ENCODE results near the gene ARHGEF11.

ARHGEF11 gene

DNA sequence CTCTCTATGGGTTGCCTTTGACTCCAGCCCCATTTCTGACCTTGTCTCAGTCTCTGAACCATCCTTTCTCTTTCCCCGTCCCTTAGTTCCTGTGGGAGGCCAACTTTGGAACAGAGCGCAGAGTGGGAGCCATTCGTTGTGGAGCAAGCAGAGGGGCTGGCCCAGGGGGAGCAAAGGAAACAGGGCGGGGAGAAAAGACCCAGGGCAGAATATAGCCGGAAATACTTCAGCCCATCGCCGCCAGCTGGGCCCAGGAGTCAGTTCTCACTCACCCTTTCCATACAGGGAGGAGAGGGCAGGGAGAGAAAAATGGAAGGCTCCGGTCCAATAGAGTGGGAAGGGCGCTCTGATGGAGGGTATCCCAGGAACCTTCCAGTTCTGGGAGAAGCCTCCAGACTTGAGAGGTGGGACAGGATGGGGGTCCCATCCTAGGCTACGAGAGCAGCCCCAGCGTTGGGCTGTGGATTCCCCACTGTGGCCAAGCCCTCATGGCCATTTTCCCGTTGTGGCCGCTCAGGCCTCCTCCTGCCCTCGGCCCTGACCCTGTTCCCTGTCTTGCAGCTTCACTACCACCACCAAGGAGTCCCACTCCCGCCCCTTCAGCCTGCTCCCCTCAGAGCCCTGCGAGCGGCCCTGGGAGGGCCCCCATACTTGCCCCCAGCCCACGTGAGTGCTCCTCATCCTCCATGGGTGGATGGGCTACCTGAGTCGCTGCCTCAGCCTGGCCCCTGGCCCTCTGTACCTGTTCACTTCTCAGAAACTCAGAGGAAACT is 141.2 kb downstream of the ARHGEF11 start:
- DNase-seq, result no peak

DNA sequence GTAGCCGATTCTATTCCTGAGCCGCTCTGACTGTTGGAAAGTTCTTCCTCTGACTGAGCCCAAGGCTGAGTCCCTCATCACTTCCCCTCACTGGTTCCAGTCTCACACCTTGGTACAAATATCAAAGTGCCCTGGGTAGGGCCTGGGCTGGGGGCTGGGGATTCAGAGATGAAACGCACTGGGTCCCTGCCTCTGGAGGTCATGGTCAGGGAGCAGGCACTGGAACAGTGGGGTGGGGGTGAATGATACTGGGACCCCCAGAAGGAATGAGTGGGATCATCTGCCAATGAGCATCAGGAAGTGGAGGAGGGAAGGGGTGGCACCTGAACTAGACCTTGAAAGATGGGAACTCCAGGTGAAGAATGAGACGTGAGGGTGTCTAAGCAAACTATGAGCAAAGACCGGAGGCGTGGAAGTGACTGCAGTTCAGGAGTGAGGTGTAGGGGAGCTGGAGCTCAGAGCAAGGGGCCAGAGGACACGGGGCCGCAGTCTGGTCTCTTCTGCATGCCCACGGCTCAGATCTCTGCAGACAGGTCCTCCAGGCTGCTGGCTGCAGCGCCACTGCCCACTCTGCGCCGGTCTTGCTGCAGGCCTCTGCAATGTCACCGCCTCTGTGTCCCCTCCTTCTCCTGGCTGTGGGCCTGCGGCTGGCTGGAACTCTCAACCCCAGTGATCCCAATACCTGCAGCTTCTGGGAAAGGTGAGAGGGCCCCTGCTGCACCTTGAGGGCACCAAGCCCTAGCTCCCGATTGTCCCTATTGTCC is 142.0 kb downstream of the ARHGEF11 start:
- DNase-seq, result no peak

DNA sequence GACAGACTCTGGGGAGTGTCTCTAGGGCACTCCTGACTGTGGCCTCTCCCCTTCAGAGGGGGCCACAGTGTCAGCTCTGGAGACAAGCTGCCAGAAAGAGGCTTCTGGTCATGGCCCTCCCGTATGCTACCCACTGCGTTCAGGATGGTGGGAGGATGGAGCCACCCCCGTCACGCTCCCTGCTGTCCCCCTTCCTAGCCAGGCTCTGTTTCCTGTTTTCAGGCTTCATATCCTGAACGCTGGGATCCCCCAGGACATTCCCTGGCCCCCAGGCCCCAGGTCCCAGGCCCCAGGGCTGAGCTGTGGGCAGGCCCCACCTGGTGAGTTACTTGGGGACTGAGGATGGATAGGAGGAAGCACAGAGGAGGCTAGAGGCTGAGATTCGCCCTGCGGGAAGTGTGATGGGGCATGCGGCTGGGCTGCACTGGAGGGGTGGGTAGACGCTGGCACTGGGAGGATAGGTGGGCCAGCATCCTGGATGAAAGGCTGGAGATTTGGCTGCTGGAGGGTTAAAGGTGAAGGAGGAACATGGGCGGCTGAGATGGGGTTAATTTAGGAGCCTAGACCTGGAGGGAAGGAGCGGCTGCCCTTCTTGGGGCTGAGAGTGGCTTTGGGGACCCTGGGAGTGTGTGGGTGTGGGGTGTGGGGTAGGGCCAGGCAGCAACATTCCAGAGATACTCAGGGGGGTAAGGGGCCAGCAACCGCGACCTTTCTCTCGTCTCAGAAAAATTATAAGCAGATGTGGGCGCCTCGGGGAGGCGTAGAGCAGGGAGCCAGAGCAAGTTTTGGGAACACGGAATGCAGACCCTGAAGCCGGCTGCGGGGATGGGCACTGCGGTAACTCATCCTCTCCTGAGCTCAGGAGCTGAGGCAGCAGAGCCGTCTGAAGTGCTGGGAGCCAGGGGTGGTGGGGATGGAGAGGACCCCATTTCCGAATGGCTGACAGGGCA is 143.3 kb downstream of the ARHGEF11 start:
- no peak for DNase-seq

DNA sequence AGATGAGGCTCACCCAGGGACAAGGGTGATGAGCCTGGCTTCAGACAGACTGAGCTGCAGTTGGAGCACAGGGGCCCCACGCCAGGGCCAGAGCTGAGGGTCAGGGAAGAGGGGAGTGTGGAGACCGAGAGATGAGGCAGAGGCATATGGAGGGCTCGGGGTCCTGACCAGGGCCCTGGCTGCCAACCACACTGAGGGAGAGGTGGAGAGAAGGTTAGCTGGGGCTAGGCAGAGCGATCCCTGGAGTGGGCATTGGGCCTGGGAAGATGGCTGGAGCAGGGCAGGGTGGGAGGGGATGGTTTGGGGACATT is 144.0 kb downstream of the ARHGEF11 start:
- no peak for DNase-seq

DNA sequence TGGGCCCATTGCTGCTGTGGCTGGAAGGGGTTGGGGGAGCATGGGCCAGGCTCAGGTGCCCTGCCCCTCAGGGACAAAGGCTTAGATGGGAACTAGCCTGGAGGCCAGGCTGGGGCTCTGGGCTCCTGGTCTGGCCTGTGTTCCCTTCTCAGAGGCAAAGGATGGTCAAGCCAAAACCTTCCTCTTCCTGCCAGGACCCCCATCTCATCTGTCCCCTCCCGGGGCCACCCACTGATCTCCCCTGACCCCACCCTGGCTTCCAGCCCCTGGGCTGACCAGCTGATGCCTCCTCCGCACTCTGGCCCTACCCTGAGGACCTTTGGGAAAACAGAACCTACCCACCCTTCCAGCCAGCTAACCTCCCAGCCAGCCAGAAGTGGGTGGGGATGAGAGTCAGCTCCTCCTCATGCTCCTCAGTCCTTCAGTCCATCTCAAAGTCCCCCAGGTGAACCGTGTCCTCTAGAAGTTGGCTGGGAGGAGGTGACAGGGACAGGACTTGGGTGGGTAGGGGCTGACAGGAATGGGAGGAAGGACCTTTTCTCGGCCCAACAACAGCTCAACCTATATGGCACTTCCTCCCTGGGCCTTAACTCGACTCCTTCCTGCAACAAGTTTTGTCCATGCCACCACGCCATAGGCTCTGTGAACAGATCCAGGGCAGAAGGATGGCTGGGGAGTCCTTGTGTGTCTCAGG is 144.5 kb downstream of the ARHGEF11 start:
- no peak for DNase-seq

DNA sequence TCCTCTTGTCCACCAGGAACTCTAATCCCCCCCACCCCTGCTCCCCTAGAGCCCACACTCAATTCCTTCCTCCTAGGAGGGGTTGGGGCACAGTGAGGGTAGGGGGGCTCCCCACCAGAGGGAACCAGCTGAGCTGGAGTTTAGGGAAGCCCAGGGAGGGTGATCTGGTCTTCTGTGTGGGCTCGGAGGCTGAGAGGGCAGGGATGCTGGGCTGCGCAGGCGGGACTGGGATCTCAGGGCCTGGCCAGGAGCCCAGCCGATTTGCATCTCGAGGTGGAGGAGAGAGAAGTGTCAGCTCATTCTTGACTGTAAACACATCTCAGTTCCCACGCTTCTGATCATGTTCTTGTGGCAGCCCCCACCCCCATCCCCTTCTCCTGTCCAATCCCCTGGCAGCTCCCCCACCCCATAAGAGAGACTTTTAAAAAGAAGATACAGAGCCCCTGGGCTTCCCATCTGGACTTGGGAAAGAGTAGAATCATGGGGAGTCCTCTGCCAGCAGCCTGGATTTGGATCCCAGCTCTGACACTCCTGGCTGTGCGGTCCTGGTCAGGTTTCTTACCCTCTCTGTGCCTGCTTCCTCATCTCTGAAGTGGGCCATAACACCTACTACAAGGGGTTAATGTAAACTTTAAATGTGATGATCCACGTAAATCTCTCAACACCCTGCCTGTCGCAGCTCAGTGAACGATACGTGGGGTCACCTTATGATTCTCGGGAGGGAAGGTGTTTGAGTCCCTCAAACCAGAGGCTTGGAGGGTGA is 145.4 kb downstream of the ARHGEF11 start:
- DNase-seq, result no peak

DNA sequence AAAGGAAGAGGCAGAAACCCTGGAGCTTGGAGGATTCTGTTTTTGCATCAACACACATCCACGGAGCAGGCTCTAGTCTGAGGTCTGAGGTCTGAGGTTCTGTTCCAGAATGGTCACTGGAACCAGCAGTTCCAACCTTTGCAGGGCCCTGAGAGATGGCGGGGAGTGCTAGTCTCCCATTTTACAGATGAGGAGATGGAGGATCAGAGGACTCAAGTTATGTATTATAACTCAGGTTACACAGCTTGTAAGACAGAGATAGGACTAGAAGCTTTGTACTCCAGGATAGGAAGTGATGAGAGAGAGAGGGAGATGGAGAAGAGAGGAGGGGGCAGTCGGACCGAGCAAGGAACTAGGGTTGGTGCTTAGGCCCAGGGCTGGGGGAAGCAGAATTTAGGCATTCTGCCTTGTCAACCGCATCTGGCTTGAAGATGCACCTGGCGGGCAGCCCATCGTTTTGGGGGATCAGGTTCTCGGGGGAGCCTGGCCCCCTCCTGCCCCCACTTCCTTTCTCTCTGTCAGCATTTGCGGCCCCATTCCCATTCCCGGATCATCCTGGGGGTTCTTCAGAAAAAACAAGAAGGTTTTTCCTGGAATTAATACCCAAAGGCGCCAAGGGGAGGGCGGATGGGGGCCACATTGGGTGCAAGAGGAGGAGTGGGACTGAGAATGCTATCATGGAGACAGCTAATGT is 146.4 kb downstream of the ARHGEF11 start:
- DNase-seq, result no peak

DNA sequence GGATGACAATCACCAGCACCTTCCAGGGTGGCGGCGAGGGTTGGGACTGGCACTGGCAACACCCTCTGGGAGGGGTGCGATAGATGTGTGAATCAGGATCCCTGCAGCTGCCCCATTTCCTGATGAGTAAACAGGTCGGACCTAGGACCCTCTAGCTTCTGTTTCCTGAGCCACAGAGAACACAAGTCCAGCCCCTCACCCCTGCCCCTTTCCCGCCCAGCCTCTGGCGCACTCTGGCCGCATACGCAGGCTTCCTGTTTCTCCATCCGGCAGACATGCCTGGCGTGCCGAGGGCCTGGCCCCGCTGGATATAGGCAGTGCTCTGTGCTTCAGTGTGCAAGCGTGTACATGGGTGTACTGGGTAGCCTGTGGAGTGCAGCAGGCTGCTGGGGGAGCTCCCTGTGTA is 147.4 kb downstream of the ARHGEF11 start:
- DNase-seq, result no peak

DNA sequence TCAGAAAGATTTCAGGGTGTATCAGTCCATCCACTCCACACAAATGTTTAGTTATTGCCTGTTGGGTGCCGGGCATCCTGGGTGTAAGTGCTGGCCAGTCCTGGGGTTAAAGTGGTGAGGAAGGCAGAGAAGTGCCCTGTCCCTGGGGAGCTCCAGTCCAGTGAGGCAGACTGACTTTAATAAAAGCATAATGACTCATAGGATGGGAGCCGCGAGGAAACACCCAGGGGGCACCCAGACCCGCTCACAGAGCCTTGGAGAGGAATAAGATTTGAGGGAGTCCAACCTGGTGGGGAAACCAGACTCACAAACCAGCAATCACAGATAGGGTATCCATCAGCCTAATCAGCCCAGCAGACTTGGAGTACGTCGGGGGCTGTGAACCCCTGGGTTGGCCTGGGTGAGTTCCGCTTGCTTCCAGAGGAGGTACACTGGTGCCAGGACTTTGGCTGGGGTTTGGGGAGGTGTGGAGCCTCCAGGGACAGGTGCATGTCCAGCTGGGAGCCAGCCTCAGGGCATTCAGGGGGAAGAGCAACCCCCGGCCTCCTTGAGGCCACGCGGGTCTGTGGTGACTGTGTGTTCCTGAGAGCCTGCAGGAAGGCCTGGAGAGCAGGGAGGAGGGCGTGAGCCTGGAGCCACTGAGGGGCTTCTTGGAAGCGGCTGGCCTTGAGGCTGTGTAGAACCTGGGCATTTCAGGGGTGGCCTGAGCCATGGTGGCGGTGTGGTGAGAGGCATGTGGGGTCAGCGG is 148.3 kb downstream of the ARHGEF11 start:
- no peak for DNase-seq

DNA sequence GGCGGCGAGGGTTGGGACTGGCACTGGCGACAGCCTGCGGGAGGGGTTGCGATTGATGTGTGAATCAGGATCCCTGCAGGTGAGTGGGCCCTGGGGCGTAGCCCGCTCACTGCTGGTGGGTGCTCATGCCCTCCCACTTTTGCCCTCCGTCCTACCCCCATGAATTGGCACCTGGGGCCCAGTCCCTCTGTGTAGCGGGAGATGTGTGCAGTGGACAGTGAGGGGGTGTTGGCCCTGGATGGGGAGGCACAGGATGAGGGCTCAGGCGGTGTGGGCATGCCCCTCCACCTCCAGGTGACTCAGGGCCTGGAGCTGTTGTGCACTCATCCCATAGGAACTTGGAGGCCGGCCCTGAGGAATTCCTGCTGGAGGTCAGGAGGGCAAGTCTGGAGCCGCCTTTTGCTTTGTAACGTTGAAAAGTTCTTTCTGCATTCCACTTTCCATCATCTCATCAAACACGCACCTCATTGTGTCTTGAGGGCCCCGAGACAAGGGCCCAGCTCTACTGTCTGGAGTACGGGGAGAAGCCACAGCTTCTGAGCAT is 149.0 kb downstream of the ARHGEF11 start:
- DNase-seq, result no peak

DNA sequence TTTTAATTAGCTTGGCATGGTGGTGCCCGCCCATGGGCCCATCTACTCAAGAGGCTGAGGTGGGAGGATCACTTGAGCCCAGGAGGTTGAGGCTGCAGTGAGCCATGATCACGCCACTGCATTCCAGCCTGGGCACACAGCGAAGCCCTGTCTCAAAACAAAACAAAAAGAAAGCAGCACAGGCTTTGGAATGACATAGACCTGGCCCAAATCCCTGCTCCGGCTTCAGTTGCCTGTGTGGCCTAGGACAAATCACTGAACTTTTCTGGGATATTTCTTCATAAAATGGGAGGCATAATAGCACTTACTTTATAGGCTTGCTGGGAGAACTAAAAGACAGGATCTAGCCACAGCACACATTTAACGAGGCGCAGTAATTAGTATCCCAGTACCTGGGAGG is 149.6 kb downstream of the ARHGEF11 start:
- DNase-seq, result no peak

DNA sequence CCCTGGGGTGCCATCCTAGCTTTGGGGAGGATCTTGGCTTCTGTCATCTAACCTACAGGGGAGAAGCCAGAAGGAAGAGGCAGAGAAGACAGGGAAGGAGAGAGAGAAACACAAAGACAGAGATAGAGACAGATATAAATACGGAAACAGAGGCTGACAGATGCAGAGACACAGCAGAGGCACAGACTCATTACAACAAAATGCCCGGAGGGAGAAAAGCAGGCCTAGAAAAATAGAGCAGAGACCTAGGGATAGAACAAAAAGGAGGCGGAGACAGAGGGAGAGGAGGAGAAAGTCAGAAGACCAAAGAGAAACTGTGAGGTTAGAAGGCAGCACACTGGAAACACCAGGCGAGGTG is 150.1 kb downstream of the ARHGEF11 start:
- DNase-seq, result no peak

DNA sequence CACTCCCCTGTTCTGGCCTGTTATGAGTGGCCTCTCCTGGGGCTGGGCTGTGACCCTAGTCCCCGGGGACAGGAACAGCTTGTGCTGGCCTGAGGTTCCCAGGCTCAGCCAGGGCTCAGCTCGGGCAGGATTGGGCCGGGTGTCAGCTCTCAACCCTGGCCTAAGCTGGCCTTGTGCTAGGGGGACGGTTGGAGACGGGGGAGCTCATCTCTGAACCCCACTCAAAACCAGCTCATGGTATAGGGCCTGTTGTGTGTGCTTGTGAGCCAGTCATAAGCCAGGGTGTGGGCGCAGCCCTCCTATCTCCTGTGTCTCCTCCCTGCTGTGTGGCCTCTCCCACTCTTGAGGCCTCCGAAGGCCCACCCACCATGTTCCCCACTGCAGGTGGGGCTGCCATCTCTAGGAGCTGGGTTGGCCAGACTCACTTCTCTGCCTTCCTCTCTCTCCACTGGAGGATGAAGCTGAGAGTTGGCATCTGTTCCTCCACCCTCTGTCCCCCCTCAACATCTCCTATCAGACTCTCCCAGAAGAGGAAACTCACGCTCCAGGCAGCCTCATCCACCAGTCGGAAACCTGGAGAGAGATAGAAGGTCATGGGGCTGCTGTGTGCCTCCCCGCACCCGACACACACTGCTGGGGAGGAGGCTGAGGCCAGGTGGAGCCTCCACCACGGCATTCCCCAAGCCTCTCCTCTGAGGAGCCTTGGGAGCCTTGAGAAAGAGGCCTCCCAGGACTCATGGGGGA is 150.7 kb downstream of the ARHGEF11 start:
- no peak for DNase-seq

DNA sequence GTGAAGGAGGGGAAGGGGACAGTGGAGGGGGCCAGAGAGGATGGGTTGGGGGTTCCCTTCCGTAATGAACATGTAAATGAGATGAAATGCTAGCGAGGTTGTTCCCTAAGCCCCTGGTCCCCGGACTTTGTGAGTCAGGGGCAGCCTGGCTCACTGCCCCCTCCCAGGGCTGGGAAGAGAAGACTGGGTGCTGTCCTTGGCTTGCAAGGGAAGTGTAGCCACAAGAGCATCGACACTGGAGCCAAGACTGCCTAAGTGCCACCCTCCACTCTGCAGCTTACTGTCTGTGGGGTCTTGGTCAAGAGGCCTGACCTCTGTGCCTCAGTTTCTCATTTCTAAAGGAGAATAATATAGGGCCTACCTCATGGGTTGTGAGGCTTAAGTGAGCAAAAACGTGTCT is 151.5 kb downstream of the ARHGEF11 start:
- no peak for DNase-seq

DNA sequence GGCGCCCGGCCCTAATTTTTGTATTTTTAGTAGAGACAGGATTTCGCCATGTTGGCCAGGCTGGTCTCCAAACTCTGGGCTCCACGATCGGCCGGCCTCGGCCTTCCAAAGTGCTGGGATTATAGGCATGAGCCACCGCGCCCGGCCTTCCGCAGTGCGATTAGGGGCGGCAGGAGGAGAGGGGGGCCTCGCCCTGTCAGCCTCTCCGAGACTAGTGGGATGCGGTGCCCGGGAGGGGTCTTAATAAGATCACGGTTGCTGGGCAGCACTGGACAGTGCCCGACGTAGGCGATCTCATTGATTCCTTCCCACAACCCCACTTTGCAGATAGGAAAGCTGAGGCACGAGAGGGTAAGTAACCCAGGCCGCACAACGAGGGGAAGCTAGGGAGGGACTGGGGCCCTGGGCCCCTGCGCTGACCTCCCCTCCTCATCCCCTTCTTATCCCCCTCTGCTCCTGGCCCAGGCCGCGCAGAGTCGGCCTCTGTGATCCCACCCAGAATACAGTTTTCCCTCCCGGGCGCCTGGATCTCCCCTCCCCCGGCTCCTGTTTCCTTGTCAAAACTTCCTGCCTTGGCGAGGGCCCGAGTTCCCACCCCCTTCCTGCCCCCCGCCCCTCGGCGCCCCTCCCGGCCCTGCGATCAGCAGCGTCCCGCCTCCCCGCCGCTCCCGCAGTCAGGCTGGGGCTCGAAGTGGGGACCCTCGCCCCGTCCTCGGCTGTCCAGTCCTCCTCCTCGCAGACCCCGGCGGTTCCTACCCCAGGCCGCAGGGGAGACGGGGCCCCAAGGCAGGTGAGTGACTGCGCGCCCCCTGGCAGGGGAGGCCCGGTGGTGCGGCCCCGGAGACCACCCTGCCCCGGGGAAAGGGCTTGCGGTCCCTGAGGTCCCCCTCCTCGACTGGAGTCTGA is 152.2 kb downstream of the ARHGEF11 start, which contains the start of gene PEAR1:
TSS of gene PEAR1 (plus strand) at position 671 of the 906 bp plus-strand sequence. CDS start 10,209 bp downstream, outside the sequence.
- no peak for DNase-seq

DNA sequence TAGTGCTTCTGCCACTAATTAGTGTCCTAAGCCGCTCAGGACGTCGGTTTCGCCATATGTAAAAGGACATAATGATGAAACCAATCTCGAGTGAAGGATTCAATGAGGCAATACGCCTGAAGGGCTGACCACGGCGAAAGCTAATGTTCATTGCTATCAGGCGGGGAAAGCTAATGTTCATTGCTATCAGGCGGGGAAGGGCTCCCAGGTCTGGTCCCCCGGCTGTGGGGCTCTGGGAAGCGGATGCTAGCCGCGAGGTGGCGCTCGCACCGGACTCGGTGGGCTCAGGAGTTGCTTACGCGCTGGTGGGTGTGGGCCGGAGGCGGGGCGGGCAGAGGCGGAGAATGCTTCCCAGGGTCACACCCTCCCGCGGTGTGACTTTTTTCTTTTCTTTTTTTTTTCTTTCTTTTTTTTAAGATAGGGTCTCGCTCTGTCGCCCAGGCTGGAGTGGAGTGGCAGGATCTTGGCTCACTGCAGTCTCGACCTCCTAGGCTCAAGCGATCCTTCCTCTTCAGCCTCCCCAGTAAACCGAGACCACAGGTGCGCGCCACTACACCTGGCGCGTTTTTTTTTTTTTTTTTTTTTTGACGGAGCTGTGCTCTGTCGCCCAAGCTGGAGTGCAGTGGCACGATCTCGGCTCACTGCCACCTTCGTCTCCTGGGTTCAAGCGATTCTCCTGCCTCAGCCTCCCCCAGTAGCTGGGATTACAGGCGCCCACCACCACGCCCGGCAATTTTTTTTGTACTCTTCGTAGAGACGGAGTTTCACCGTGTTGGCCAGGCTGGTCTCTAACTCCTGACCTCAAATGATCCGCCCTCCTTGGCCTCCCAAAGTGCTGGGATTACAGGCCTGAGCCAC is 153.1 kb downstream of the ARHGEF11 start:
- peak; percentile 59 for DNase-seq

DNA sequence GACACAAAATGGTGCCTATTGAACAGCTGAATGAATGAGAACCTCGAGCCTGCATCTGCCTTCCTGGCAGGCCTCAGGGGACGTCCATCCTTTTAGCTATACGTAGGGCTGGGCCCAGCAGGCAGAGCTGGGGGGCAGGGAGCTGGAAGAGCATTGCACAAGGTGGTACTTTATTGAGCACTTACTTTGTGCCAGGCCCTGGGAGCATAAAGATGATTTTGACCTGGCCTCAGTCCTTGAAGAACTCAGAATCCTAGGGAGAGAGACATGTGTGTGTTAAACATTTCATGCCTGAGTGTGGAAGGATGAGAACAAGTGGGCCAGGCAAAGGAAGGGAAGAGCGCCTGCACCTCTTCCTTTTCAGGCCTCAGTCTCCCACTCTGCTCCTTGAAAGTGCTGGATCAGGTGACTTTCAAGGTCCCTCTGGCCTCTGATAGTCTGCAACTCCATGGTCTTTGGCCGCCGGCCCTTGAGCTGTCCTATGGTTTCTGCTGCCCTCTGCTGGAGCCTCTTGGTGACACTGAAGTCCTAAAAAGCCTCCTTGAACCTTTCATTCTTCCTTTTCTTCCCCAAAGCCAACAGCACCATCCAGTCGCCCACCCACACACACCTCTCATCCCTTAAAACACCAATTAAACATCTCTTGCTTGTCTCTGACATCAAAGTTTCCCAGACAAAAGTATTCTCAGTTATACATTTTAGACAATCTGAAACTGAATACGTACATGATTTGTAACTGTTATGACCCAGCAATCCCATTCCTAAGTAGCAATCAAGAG is 155.6 kb downstream of the ARHGEF11 start:
- DNase-seq, result peak; percentile 47
